UCSD-AML1 (cell line): ENCODE measurements around the gene OBP2B.
A peak's percentile ranks its signal among the peaks of the same experiment; 100 is the strongest.
"Not testable (repeated sequence)": the region's sequence is repeated elsewhere in the genome, so short reads cannot be mapped to it uniquely, and the experiment has no call there.

Experiments used
- DNase-seq: peaks from one replicate; lab custom pipeline; 2025; ENCODE audit not compliant: unreplicated experiment; lab: John Stamatoyannopoulos, UW

The OBP2B gene

DNA sequence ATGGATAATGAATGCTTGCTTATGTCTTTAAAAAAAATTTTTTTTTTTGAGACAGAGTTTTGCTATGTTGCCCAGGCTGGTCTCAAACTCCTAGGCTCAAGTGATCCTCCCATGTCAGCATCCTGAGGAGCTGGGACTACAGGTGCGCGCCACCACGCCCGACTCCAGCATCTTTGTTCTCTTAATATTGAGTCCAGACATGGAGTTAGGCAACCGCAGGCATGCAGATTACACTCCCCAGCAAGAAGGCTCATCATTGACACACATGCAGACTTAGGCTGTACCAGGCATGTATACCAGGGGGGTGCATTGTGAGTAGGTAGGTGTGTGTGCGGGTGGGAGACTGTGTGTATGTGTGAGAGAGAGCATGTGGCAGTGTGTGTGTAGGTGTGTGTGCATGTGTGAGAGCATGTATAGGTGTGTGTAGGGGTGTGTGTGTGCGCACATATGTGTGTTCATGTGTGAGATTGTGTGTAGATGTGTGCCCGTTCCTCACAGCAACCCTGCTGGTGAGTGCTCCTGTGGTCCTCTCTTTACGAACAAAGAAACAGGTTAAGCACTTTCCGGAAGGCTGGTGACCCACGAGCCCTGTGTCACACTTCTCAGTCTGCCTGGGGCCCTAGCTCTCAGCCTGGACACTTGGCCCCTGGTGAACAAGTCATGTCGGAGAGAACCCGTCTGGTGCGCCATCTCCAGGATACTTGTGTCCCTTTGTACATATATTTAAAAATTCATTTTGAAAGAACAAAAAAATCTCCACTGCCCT is 6.2 kb downstream of the OBP2B start:
- DNase-seq: no peak

DNA sequence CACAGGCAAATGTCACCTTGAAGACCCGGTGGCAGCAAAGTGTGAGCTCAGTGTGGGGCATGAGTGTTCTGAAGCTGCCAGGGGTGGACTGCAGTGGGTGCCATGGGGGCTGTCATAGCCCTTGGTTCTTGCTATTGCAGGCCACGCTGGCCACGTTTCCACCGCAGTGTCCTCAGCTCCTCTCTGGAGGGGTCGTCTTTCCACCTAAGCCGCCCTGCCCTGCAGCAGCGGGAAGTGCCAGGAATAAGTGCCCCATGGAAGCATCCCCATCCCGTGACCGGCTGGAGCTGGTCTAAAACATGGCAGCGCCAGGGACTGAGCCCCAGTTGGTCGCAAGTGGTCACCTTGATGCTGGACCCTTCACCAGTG is 6.9 kb downstream of the OBP2B start:
- no peak for DNase-seq

DNA sequence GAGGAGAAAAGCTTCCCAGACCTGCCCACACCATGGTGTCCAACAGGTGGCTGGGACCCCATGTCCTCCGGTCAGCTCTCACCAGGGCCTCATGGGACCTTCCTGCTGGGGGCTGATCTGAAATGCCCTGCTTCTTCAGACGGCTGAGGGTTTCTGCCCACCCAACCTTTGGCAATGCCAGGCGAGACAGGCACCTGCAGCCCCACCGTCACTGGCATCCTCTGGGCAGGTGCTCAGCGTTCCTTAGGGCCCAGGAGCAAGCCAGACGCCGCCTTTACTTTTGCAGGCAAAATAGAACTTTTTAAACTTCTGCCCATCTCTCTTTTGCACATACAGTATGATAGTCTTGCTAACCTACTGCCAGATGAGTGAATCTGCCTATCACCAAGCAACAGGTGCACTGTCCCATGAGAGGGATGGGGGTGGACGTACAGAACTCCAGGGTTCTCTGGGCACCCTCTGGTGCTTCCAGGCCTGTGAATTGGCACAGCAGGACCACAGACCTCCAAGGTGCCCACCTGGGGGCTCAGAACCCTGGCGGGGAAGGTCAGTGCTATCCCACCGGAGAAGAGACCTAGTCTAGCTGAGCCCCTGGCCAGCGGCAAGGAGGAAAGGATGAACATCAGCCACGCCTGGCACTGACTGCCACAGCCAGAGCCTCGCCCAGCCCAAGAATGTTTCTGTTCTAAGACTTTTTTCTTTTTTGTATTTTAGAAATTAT is 7.5 kb downstream of the OBP2B start:
- DNase-seq: no peak

DNA sequence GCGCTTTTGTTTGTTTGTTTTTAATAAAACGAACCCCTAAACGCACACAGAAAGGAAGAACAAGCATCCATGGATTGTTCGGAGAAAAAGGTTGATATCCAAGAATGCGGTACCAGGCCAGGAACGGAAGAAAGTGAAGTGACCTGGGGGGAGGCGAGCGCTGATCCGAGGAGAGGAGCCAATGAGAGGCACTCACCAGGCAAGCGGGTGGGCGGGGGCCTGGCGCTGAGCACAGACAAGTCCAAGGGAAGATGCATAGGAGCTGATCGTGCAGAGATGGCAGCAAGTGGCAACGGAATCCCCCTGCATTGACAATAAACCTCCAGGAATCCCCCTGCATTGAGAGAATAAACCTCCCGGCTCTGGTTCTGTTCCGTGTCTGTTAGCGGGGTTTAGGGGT is 8.4 kb downstream of the OBP2B start:
- DNase-seq: no peak

DNA sequence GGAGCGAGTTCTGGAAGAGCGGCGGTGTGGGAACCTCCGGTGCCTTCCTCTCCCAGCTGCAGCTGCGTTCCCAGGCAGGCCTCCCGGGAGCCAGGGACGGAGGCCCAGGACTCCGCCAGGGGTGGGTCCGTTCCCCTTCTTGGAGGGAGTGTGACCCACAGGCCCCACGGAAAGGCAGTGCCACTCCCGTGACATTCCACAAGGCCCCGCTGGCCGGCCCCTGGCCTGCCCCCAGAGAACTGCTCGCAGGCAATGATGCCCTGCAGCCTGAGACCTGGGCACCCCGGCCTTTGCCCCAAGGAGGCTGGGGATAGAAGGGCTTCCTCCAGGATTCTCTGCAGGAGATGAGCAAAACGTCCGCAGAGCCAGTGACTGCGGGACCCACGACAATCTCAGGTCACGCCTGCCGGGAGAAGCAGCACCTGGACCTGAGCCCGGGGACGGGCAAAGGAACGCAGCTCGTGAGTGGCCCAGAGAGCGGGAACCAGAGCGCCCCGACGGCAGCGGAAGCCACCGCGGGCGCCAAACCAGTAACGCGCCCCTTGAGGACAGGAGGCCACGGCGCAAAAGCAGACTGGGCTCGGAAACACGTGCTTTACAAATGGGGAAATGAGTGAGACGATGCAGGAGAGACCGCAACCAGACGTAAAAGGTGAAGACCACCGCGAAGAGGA is 9.3 kb downstream of the OBP2B start:
- no peak for DNase-seq

DNA sequence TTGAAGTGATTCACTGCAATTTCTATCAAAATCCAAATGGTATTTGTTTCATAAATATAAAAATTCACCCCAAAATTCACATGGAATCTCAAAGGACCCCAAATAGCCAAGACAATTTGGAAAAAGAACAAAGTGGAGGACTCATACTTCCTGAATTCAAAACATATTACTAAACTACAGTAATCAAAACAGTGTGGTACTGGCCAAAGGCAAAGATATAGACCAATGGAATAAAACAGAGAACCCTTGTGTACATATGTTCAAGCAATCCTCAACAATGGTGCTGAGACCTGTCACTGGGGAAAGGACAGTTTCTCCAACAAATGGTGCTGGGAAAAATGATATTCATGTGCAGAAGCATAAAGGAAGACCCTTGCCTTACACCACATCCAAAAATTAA is 14.0 kb downstream of the OBP2B start:
- no peak for DNase-seq

DNA sequence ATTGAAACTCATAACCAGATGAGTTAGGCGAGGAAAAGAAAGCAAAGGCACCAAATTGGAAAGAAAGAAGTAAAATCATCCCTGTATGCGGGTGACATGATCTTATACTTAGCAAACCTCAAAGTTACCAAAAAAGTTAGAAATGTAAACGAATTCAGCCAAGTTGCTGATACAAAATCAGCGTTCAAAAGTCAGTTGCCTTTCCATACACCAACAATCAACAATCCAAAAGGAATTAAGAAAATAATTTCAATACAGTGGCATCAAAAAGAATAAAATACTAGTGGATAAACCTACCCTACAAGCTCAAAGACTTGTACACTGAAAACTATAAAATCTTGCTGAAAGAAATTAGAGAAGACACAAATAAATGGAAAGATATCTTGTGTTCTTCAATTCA is 14.5 kb downstream of the OBP2B start:
- no peak for DNase-seq

DNA sequence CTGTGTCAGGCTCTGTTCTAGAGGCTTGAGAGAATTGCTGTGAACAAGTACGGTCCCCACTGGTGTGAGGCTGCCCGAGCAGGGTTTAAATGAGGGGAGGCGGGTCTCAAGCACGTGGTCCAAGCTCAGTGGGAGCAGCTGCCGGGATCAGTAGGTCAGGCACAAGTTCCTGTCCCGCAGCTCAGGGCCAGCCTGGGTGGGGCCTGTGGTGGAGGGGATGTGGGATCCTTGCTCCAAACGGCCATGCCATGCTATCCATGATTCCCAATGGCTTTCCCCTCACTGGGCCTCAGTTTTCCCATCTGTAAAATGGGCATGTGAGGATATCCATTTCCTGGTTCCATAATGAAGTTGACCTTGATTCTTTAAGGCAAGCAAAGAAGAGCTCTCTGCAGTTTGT is 17.1 kb downstream of the OBP2B start:
- DNase-seq: no peak

DNA sequence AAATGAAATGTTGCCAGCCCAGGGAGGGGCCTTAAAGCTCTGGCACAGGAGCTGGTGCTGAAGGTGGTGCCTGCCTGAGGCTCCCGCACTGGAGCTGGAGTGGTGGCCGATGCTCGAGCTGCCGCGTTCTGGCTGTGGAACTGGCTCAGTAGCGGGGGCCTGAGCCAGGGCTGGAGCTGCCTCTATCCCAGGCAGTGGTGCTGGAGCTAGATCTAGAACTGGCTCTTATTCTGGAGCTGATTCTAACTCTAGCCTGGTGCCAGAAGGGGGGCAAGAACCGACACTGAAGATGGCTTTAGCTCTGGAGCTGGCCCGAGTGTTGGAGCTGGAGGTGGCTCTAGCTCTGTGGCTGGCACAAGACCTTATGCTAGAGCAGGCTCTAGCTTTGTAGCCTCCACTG is 19.2 kb downstream of the OBP2B start:
- no peak for DNase-seq

DNA sequence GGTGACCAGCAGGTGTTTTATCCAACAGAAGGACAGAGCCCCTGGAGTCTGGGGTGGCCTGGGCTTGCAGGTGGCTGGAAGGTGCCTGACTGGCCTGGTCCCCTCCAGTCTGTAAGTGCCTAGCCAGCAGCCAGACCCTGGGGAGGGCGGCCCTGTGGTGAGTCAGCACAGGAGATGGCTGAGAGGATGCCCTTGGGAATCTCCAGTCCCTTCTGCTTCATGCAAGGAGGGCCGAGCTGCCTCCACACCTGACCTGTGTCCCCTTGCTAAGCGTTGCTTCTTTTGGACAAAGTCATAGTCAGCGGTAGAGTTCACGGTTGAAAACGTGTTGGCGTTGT is 20.2 kb downstream of the OBP2B start:
- DNase-seq: no peak

DNA sequence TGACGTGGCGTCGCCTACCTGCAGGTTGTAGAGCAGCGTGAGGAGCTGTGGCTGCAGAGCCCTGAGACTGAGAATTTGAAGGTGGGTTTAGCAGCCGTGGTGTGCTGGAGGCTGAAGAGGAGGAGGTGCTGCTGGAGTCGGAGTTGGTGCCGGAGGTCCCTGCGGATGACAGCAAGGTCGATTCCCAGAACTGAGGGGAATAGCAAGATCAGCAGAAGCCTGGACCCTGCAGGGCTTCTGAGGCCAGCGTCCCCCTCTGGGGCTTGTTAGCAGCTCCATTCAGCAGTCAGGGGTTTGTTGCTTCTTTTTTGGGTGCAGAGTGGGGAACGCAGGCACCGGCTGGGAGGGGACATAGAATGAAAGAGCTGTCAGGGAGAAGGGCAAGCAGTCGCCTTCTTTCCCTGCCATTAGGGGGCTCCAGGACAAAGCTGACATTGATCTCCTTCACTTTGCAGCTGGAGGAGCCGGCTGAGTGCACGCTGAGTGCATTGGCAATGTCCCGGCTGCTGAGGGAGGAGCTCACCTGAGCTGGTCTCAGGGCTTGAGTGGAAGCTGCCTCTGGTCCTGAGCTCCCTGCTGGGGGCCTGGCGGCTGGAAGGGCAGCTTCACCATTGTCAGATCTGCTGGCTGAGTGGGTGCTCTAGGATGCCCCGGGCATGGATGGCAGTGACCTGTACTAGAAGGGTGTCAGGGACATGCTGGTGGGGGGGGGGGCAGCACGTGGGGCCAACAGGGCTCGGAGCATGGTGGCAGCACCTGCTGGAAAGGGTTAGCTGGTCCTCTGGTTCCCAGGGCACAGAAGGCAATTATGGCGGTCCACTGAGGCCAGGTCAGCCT is 20.8 kb downstream of the OBP2B start:
- DNase-seq: no peak

DNA sequence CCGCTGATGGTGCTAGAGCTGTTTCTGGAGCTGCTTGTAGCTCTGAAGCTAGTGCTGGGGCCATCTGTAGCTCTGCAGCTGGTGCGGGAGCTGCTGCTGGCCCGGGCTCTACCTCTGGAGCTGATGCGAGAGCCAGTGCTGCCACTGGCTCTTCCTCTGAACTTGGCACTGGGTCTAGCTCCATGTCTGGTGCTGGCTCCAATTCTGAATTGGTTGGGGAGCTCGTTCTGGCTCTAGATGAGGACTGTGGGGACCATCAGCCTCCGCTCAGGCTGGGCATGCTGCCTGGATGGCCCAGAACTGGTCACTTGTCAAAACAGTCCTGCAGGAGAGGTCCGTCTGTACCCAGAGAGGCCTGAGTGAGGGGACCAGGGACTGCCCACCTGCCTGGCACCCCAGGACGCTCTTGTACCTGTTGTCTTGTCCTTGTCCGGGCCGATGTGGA is 21.5 kb downstream of the OBP2B start:
- no peak for DNase-seq

DNA sequence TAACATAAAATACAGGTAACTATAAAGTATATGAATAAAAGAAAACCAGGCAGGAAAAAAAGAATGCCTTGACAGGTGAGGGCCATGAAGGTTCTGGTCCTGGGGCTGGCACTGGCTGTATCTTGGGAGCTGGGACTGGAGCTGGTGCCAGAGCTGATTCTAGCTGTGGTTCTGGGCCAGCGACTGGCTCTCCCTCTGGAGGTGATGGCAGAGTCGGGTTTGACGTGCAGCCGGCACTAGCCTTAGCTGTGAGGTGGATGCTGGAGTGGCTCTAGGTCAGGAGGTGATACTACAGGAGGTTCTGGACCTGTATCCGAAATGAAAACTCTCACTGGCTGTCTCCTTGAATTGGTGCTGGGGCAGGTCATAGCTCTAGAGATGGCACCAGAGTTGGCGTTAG is 22.3 kb downstream of the OBP2B start:
- DNase-seq: no peak

DNA sequence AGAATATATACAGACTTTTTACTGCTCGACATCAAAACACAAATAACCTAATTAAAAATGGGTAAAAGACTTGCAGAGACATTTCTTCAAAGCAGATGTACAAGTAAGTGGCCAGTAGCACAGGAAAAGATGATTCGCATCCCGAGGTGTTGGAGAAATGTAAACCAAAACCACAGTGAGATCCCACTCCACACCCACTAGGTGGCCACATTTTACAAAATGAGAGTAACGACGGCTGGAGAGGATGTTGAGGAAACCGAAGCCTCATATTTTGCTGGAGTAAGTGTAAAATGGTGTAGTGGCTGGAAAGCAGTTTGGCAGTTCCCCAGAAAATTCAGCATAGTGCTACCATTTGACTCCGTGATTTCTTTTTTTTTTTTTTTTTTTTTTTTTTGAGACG is 24.1 kb downstream of the OBP2B start:
- peak; percentile 42 for DNase-seq

DNA sequence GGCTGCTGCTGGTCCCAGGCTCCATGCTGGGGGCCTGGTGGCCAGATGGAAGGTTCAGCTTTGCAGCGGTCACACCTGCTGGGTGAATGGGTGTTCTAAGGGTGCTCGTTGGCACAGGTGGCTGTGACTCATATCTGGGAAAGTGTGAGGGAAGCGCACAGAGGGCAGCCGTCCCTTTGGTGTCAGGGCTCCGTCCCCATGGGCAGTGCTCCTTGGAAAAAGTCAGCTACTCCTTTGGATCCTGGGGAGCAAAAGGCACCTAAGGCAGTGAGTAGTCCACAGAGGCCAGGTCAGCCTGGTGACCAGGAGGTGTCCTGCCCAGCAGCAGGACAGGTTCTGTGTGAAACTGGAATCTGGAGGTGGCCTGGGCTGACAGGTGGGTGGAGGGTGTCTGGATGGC is 26.9 kb downstream of the OBP2B start:
- no peak for DNase-seq

DNA sequence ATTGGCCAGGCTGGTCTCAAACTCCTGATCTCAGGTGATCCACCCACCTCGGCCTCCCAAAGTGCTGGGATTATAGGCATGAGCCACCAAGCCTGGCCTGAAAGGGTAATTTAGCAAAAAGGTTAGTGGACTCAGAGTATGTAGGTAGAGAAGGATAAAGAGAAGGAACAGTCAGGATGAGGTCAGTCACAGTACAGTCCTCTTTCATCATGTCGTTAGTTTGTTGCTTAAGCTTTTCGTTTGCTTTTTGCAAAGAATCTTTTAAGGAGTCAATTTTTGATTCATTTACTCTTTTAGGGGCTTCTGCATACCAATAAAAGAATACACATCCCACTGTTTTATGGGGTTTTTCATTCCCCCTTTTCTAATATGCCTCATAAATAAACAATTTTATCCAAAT is 27.5 kb downstream of the OBP2B start:
- no peak for DNase-seq

DNA sequence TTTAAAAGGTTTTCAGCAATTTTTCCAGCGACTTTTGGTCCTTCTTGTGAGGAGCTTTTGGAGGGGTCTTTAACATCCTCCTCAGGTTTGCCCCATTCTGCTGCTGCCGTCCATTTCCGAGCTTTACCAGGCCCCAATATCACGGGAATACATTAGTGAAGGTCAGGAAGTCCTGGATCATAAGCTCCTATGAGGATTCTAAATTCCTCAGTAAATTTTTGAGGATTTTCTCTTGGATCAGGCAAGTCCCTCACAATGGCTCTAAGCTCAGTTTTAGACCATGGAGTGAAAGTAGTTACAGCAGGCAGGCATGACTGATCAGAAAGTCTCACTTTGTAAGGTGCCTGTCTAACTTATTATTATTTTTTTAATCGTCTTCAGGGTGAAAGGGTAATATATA is 28.1 kb downstream of the OBP2B start:
- DNase-seq: no peak

DNA sequence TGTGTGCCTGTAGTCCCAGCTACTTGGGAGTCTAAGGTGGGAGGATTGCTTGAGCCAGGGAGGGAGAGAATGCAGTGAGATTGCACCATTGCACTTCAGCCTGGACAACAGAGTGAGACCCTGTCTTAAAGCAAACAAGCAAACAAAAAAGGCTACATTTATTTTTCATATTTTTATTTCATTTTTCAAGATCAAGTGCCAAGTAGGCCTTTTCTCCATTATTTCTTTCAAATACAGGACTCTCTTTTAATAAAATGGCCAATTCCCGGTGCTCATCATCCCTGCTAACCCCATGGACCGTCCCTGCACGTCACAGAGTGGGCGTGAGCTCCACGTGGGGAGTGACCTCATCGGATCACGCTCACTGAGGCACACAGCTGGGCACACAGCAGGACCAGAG is 36.0 kb downstream of the OBP2B start:
- DNase-seq: no peak

DNA sequence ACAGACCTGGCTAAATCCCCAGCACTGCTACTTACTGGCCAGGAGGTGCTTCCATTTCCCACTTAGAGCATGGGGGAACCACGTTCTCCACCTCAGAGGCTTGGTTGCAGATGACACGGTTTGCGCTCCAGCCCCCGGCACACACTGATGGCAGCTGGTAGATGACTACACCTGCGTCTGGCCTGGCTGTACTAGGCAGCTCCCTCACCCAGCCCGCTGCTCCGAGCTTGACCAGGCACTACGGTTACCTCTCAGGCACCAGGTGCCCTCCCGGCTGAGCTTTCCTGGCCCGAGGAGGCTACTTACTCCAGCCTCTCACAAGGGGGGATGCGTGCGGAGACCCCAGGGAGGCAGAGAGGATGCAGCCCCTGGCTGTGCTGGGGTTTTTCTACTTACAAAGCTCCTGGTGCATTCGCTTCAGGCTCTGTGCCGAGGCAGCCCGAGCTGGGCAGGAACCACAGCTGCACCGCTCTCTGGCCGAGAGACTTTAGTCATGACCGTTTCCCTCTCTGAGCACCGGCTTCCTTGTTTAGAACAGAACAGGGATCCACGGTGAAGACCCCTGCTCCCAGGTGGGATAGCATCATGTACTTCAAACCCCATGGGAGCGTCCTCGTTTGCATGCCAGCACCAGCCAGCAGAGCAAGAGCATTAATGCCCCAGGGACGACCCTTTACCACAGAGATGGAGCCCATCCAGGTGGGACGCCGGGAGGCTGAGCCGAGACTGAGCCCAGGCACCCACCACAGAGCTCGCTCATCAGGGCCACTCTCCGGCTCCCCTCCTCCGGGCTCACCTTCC is 37.7 kb downstream of the OBP2B start:
- no peak for DNase-seq

DNA sequence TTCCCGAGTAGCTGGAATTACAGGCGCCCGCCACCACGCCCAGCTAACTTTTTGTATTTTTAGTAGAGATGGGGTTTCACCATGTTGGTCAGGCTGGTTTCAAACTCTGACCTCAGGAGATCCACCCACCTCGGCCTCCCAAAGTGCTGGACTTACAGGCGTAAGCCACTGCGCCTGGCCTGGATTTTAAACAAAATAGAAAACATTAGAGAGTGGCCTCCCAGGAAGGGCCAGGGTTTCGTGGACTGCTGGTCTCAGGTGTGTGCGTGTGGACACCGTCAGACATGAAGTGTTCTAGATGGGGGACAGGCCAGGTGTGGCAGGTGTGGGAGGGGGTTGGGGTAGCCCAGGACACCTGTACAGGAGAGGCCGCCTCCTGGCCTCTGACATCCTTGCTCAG is 38.3 kb downstream of the OBP2B start:
- no peak for DNase-seq

DNA sequence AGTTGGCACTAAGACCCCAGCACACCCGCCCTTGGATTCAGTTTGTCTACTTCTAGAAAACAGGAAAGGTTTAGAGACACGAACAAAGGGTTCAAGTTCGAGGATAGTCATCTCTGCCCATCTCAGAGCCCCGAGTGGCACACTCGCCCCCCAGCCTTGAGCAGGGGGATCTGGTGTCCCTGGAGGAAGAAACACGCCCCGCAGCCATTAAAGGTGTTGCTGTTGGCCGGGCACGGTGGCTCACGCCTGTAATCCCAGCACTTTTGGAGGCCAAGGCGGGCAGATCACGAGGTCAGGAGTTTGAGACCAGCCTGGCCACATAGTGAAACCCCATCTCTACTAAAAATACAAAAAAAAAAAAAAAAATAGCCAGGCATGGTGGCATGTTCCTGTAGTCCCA is 39.4 kb downstream of the OBP2B start:
- DNase-seq: not testable (repeated sequence)
